Effector memory CD8-positive, alpha-beta T cell (primary cell): Measurements from ENCODE around the gene IRS4.

Experiments
- ATAC-seq: fragments of 150-1000 bp; cut with Tn5 transposase; replicated peaks from 2 replicates; pipeline ENCODE4 v1.10.0; 2021; ENCODE audit warnings: mild to moderate bottlenecking, moderate library complexity
- DNase-seq, 3 experiments: peaks; one replicate each; pipeline ENCODE4 v3.0.0; 2021
- H3K27ac Mint-ChIP-seq, 2 donors: one replicate each; pipeline ENCODE4 v1.8.0; 2022; ENCODE audit warnings: mild to moderate bottlenecking in 2 of 2, mixed read lengths in 2 of 2, moderate library complexity in 2 of 2
- H3K27me3 Mint-ChIP-seq, 2 donors: one replicate each; pipeline ENCODE4 v1.8.0; 2022; ENCODE audit warnings: mixed read lengths in 2 of 2
- H3K36me3 Mint-ChIP-seq: one replicate; pipeline ENCODE4 v1.8.0; 2022; ENCODE audit warnings: mild to moderate bottlenecking, moderate library complexity, mixed read lengths; ENCODE audit not compliant: insufficient read depth
- H3K4me1 Mint-ChIP-seq, 2 donors: one replicate each; pipeline ENCODE4 v1.8.0; 2022; ENCODE audit warnings: low read depth in 2 of 2, mixed read lengths in 2 of 2
- H3K4me3 Mint-ChIP-seq, 2 donors: one replicate each; pipeline ENCODE4 v1.8.0; 2022; ENCODE audit warnings: mild to moderate bottlenecking in 2 of 2, mixed read lengths in 2 of 2, moderate library complexity in 2 of 2
- H3K9me3 Mint-ChIP-seq, 2 donors: one replicate each; pipeline ENCODE4 v1.8.0; 2022; ENCODE audit warnings: mixed read lengths in 2 of 2

The IRS4 gene

GRCh38 chrX:108704839-108705238 lies 31.5 kb downstream of the IRS4 start:
- Mint-ChIP-seq H3K4me3 (no peak overlapping the region), H3K9me3 (no peaks in the 10 kb centered on the region), H3K36me3 (no peaks in the 10 kb centered on the region), H3K27ac (no peak overlapping the region), H3K4me1 (no peaks in the 10 kb centered on the region), H3K27me3 (no peaks in the 10 kb centered on the region)
- ATAC-seq (no peak), DNase-seq (no peak)

- H3K27ac Mint-ChIP-seq, result no peak overlapping the region
- H3K4me1 Mint-ChIP-seq, result no peaks in the 10 kb centered on the region
- ATAC-seq, result no peak
- no peaks in the 10 kb centered on the region for H3K9me3 Mint-ChIP-seq
- H3K4me3 Mint-ChIP-seq, result no peak overlapping the region
- DNase-seq, result no peak
- H3K36me3 Mint-ChIP-seq, result no peaks in the 10 kb centered on the region
- no peaks in the 10 kb centered on the region for H3K27me3 Mint-ChIP-seq
These were observed 33.8 kb downstream of the IRS4 start for GRCh38 chrX:108702530-108702929.

GRCh38 chrX:108701633-108702032 lies 34.7 kb downstream of the IRS4 start:
- H3K27me3 Mint-ChIP-seq, result no peaks in the 10 kb centered on the region
- DNase-seq (no peak), ATAC-seq (no peak)
- no peak overlapping the region for H3K4me3 Mint-ChIP-seq
- H3K9me3 Mint-ChIP-seq, result no peaks in the 10 kb centered on the region
- H3K36me3 Mint-ChIP-seq, result no peaks in the 10 kb centered on the region
- no peak overlapping the region for H3K27ac Mint-ChIP-seq
- H3K4me1 Mint-ChIP-seq, result no peaks in the 10 kb centered on the region

- no peak for DNase-seq
- H3K36me3 Mint-ChIP-seq, result no peaks in the 10 kb centered on the region
- no peaks in the 10 kb centered on the region for H3K9me3 Mint-ChIP-seq
- no peak for ATAC-seq
- no peak overlapping the region for H3K4me3 Mint-ChIP-seq
- no peaks in the 10 kb centered on the region for H3K4me1 Mint-ChIP-seq
- H3K27me3 Mint-ChIP-seq, result no peaks in the 10 kb centered on the region
- H3K27ac Mint-ChIP-seq, result no peak overlapping the region
These were observed 37.0 kb downstream of the IRS4 start for GRCh38 chrX:108699368-108699767.

GRCh38 chrX:108696690-108697089 lies 39.7 kb downstream of the IRS4 start:
- Mint-ChIP-seq H3K27ac (no peak overlapping the region), H3K27me3 (no peaks in the 10 kb centered on the region), H3K36me3 (no peaks in the 10 kb centered on the region), H3K4me1 (no peaks in the 10 kb centered on the region), H3K9me3 (no peaks in the 10 kb centered on the region), H3K4me3 (no peak overlapping the region)
- DNase-seq (no peak), ATAC-seq (no peak)
